Activated CD8-positive, alpha-beta memory T cell treated with anti-CD3 and anti-CD28 coated beads, Interleukin-2, amount 50 U/mL, for 24 hours (primary cell): Measurements from ENCODE around the gene DKC1.
"Not testable (repeated sequence)": the region's sequence is repeated elsewhere in the genome, so short reads cannot be mapped to it uniquely, and the experiment has no call there.

Experiments
- DNase-seq: peaks from one replicate; pipeline ENCODE4 v3.0.0-alpha.2; 2020; ENCODE audit errors: extremely low read depth

Gene DKC1

DNA sequence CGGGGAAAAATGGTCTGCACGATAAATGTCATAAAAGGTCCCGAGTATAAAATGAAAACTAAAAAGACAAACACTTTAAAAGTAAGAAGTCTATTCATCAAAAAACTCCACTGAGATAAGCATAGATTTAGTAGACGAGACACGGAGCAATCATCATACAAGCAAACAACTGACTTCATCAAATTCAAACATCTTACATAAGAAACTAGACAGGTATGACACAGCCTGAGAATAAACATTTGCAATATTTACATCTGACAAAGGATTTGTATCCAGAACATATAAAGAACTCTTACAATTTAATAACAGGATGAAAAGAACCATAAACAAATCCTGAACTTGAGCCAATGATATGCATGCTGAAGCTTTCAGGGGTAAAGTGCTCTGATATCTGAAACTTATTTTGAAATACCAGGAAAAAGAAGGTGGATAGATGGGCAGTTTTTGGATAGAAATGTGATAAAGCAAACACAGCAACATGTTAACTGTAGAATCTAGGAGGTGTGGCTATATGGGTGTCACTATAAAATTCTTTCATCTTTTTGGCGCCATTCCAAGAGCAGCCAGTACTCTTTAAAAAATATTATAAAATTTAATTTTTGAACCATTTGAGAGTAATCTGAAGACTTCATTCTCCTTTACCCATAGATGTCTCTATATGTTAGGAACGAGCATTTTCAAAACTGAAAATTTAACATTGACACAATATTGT lies 30.6 kb downstream of the DKC1 start:
- DNase-seq = no peak

DNA sequence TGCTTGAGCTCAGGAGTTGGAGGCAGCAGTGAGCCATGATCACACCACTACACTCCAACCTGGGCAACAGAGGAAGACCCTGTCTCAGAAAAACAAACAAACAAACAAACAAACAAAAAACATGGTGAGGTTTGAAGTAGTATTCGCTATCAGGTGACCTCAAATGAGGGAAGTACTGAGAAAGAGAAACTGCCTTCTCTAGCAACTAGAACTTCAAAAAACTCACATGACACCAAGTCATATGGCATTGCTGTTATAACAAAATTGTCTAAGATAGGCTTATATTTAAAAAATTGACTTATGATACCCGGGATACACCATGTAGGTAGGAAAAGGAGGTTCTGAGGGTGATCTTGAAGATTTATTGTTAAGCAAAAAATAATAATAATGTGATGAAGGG lies 32.4 kb downstream of the DKC1 start:
- no peak for DNase-seq

DNA sequence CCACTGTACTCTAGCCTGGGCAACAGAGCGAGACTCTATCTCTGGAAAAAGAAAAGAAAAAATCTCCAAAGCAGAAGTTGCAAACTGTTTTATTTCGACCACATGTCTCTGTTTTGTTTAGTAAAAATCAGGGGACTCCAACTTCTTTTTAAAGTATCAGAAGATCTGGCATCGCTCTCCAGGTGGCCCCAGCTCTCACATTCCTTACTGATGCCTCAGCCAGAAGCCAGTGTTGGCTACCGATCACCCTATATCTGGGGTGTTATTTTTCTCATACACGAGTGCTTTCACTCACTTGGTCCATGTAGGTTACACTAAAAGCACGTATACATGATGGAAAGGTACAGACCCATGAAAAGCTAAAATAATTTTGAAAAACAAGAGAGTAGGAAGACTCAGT lies 34.3 kb downstream of the DKC1 start:
- no peak for DNase-seq

DNA sequence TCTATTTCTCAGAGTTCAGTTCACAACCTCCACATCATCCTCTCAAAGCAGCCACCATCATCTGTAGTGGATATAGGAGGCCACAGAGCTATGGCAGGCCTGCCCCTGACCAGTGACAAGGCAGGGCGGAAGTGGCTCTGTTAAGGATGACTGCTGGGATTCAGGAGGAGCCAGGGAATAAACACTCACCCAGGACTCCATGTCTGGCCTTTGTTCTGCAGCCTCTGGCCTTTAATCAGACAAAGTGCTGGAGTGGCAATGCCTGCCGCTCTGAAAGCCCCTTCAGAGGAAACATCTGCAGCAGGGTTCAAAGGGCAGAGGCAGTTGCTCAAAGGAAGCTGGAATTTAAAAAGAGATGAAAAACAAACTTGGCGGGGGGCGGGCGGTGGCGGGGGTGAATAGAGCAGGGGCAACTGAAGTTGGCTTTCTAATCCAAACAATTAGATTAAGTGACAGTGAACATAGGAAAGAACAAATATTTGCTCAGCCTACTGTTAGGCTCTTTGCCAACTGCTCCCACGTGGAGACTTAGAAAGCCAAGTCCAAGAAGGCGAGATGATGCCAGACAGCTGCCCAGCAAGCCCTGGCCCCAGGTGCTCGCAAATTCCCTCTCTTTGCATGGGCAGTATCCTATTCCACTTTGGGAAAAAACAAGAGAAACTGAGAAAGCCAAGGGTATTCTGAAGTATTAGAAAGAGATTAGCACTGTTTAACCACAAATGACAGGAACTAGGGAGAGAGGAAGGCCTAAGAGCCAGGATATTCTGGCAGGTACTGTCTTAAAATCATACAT lies 37.1 kb downstream of the DKC1 start:
- no peak for DNase-seq

DNA sequence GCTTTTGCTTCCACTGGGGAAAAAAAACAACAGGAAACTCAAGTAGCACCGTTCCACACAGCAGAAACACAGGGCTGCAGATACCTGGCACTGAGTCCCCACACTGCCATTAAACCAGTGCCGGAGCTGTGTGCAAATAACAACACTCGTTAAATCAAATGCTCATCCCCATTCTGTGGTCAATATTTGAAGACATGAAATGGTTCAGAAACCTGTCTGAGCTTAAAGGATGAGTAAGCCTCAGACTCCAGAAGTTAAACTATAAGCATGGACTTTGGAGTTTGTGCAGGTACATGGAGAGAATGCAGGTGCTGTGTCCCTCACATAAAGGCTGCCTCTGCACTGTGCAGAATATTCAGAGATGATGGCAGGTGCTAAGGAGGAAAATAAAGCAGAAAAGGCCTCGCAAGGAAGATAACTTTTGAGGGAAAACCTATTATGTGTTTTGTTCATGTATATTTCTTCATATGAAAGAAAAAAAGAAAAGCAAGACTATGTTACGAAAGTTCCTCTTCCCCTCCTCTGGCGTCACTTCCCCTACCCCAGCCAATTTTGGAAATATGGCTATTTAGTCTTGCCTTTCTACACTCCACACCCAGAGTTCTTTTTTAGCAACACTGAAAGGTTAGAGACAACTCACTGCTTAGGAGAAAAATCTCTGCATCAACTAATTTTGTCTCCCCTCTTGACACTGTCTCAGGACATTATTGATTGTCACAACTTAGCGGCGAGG lies 38.0 kb downstream of the DKC1 start:
- no peak for DNase-seq

DNA sequence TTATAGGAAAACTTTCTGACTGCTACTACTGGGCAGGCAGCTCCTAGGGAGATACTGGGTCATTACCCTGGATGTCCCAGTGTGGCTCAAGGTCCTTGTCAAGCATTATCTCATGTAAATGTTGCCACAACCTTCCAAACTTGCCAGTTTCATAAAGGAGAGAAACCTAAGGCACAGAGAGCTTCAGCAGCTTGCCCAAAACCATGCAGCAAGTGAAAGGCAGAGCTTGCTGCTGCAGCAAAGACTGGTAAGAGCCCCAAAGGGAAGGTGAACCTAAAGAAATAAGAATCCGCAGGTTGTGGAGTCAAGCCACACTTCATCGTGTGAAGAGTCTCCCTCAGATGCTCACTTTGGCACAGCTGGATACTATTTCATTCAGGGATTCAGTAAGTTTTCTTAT lies 40.3 kb downstream of the DKC1 start:
- no peak for DNase-seq

DNA sequence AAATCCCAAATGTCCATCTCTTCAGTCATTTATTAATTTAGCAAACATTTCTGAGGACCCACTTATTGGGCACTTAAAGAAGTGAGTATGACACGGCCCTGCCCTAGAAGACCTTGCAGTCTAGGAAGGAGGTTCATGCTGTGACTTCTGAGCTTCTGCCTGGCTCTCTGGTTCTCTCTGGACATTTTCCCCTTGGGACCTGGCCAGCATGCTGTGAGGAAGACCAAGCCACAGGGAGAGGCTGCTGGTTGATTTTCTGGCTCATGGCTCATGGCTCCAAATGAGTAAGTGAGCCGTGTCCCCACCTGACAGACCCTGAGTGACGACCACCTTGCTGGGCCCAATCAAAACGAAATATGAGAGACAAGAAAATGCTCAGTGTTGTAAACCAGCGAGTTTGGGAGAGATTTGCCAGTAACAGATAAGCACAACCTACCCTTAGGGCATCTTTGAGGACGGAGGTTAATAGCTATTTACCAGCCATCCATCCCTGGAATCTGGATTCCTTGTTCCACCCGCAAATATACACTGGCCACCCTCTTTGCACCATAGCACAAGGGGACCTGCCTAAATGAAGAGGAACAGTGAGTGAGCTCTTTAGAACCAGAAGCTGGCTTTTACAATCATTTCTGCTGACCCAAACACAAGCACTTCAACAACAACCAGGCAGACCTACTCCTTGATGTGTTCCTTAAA lies 41.7 kb downstream of the DKC1 start:
- no peak for DNase-seq

DNA sequence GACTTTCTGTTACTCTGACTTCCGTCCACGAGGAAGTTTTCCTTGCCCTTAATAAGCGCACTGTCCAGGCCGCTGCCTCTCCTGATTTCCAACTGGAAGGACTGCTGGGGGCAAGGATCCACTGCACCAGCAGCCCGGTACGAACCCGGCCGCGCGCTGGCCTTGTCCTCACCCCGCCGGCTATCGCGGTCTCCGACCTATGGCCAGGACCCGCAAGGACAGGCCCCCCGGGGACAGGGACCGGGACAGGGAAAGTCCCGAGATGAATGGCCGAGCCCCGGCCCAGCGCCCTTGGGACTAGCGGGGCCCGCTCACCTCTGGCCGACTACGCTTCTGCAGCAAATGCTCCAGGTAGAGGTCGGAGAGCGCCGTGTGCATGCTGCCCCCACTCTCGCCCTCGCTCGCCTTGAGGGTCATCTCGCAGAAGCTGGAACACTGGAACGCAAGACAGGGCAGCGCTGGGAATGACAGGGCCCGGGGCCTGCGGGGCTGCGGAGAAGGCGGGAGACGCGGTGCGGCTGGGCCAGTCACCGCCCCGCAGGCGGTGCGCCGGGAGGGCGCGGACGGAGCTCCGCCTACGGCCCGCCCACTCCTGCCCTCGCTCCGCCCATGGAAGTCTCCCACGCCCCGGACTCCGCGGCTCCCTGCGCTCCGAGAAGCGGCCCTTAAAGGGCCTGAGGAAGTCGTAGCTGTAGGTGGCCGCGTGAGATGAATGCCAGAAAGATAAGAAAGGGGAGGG lies 42.5 kb downstream of the DKC1 start, which contains the start of gene MPP1:
Gene MPP1 (minus strand): TSS at position 529 of the 739 bp plus-strand sequence. CDS start 112 bp downstream, at position 417.
- DNase-seq = peak; percentile 14

DNA sequence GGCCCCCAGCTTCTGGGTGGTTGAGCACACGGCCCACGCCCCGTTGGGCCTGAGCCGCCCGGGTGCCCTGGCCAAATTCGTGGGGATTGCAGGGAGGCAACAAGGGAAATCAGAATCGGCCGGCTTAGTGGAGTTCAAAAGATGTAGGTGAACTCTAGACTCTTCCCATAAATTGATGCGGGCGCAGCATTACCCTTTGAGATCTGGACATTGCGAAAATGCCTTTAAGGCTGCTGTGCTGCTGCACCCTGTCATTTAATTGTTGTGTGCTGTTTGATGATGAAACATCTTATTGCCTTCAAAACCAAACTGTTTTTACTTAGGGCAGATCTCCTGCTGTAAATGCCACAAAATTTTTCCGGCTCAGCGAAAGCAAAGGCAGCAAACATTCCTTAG lies 43.0 kb downstream of the DKC1 start:
- no peak for DNase-seq

DNA sequence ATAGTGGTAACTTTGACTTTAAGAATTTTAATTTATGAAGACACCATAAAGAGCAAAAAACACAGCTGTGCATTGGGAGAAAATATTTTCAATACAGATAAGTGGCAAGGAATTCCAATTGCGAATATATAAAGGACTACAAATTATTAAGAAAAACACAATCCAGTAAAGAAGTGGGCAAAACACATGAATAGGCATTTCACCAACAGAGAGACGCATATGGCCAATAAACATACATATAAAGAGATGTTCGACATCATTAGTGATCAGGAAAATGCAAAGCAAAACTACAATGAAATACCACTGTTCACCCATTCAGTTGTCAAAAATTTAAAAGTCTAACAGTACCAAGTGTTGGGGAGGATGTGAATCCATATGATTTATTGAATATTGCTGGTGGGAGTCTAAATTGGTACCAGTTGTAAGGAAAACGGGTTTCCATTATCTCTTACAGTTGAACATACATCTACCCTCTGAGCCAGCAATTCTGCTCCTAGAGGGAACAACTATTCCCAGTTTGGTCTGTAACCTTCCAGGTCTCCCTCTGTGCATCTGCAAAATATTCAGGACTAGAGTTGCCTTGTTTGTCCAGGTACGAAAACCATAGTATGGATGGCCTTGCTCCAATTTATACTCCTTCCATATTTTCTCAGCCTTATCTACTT lies 44.3 kb downstream of the DKC1 start:
- DNase-seq = no peak

DNA sequence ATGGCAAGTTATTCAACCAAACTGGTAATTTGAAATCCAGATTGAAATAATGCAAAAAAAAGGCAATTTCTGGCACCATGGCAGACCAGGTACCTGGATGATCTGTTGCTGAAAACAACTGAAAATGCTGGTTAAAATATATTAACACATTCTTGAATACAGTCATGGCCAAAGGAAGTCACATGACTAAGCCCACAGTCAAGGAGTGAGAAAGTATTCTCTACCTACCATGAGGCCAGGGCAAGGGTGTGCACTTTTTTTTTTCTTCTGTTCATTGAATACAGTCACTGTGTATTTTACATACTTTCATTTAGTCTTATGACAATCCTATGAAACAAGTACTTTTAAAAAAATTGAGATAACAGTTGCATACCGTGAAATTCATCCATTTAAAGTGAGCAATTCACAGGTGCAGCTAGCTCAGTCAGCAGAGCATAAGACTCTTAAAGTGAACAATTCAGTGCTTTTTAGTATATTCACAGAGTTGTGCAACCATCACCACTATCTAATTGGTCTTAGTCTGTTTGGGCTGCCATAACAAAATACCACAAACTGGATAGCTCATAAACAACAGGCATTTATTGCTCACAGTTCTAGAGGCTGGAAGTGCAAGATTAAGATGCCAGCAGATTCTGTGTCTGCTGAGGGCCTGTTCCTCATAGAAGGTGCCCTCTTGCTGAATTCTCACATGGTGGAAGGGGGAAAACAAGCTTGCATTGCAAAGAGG lies 47.4 kb downstream of the DKC1 start:
- DNase-seq = no peak

DNA sequence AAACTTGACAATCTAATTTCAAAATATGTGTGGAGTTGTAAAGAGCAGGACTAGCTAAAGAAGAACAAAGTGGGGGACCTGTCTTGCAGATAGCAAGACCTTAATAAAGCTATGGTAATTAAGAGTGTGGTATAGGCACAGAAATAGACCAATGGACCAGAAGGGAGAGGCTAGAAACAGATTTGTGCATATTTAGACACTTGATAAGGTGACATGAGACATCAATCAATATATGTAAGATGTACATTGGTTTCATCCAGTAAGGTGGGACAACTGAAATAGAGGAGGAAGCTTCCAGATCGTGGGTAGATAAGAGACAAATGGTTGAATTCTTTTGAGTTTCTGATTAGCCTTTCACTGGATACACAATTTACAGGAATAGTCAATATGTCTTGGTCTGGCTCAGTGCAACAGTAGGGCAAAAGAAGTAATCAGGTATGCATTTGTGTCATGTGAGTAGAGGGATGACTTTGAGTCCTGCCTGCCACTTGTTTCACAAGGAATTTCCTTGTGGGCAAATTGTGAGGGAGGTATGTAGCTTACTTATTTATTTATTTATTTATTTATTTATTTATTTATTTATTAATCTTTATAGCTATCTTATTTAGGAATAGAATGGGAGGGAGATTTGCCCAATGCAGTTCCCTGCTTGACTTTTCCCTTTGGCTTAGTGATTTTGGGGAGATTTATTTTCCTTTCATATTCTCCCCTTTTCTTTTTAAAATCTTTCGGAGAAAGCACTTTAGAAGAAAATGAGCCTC lies 49.9 kb downstream of the DKC1 start:
- DNase-seq = no peak

DNA sequence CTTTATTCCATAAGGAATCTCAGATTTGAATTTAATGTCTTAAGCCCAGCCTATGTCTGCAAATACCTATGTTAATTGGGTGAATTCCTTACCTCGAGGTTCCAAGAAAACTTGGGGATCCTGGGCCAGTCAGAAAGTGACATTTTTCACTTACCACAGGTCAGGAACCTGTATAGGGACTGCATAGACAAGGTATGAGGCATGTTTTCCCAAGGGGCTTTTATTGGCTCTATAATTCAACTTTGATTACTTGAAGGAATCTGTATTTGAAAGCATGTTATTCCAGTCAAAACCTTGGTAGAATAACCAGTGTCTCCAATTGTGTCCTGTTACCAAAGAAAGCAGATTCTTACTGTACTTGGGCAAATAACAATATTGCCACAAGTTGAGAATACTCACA lies 51.1 kb downstream of the DKC1 start:
- DNase-seq = no peak

DNA sequence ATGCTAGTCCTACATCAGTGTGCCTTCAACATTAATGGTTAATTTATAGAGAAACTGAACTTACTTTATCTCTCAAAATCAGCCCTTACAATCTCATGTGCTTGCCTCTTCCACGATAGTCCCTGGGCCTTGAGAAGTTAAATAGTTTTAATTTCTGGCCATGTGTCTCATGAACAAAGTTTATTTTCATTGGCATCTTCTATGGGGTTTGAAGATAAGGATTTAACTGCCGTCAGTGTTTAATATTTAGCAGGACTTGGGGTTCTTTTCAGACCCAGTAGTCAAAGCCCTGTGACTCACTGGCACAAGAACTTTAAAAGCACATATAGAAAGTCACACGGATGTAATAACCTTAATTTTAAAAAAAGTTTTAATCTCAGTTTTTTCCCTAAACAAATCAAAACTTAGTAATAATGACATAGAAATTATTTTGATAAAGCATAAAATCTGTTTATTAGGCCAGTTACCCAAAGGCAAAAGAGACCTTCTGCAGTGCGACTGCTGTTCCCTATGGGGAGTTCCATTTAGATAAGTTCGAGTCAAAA lies 52.7 kb downstream of the DKC1 start:
- no peak for DNase-seq

DNA sequence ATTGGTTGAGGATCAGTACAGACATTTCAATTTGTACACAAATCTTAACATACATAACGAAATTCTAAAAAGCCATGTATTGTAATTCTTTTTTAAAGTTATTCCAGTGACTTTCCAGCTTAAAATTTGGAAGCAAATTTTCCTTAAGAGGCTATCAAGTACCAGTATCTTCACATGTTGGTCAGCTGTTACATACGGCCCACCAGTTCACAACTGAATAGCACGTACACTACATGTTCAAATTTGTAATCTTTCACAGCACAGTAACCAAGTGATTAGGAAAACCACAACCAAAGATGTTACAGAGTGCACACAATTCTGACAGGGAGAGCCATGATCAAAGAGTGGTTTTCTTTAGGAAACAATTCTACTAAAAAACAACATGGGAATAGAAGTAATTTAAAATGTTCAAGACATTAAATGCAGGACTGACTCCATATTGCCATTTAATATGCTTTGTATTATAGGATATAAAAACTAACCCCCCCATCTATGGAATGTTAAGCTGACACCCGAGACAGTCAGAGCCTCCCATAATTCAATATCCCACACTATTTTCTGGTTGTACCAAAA lies 53.7 kb downstream of the DKC1 start:
- DNase-seq = not testable (repeated sequence)

DNA sequence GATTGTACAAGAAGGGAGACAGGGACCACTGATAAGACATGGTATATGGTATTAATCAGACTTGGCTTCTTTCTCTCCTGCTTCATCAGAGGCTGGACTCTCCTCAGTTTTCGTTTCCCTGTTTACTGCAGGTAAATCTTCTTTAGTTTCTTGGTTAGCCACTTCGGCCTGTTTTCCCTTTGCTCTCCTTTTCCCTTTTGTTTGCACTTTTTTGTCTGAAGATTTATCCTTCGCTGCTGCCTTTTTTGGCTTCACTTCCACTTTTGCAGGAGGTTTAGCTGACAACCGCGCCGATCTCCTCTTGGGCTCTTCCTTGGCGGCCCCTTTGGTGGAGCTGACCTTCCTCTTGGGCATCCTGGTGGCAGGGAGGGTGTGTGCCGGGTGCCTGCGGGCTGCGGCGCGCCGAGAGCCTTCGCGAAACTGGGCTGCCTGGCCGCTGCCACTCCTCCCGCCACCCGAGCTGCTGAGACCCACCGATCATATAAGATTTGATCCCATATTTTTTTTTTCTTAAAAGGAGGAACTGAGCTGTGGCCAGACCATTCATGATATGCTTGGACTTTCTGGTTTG lies 54.5 kb downstream of the DKC1 start:
- DNase-seq = not testable (repeated sequence)

DNA sequence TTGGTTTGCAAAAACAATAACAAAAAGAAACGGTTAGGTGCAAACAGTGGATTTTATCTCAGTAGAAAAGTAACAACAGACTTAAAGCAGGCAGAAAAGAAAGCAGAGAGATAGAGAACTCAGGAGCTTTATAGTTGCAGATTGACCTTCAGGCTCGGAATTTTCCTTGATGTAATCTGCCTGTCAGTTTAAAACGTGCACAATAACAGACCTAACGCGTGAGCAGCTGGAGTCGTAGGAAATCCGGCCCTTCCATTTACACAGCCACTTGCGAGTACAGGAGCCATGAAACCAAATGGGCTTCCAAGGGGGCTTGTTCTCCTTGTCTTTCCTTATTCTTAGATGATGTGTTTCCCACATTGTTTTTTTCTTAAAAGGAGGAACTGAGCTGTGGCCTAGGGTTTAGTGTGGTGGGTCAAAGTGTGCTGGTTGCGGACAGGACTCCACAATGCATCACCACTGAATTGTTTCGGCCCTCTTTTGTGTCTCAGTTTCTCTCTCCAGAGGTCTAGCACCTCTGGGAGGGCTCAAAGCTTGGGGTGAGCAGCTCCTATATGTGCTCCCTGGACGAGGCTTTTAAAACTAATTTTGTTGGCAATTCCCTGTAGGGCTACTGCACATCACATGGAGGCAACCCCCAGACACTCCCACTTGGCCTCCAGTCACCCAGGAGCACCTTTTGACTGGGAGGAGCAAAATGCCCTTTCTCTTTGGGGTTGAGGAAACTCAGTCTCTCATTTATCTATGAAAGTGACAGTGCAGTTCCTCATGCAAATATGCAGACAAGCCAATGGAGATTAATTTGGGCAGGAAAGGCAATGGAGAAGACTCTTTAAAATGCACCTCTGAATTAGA lies 56.5 kb downstream of the DKC1 start:
- DNase-seq = no peak
